22Rv1 (cell line): ENCODE results near the gene MMP28.

Experiments used
- CTCF ChIP-seq: fragments of 450-650 bp; IDR thresholded peaks from 2 replicates; pipeline ENCODE4 v1.5.1; 2017; ENCODE audit warnings: mild to moderate bottlenecking
- ZFX ChIP-seq: fragments of 450-650 bp; IDR thresholded peaks from 2 replicates; pipeline ENCODE4 v1.6.1; 2017; ENCODE audit warnings: antibody characterized with exemption, borderline replicate concordance

- no peak for TF ChIP-seq CTCF
- TF ChIP-seq ZFX: no peak
These were observed 29.5 kb downstream of the MMP28 start for GRCh38 chr17:35765756-35766488.
